NOMO-1 (cell line): ENCODE data around the gene RGL4.

Source experiments
- DNase-seq, 2 experiments: peaks; one replicate each; lab custom pipeline; 2025; ENCODE audit not compliant: unreplicated experiment in 2 of 2; lab: John Stamatoyannopoulos, UW

Gene RGL4

DNA sequence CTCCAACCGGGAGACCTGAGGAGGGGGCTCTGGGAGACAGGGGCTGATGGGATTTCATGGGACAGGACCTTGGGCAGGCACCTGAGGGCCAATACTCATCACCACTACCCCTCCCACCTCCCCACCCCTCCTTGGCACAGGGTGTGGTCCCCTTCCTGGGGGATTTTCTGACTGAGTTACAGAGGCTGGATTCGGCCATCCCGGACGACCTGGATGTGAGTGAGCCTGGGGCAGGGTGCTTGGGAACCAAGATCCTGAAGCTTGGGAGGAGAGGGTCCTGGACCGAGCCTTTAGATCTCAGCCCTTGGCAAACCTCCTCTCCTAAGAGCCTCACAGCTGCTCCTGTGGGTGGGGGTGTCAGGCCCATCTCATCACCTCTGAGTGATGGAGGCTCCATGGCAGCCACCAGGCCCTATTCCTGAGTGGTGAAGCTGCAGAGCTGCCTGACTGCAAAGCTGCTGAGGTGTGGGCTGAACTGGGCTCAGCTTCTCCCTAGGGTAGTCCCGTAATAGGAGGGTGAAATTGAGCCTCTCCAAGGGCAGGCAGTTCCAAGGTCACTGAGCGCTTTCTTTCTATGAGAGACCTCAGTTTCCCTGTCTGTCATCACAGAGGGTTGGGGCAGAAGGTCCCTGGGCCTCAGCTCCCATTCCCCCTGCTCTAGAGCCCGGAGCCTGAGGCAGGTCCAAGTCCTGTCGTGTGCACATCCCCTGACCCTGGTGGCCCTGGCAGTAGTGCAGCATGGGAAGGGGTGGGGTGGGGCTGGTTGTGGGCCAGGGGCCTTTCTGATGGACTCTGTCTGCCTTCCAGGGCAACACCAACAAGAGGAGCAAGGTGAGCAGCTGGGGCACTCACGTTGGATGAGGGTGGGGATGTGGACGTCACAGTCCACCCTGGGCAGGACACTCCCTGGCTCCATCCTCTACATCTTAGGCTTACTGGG, 6.5 kb downstream of the RGL4 start:
- no peak for DNase-seq

DNA sequence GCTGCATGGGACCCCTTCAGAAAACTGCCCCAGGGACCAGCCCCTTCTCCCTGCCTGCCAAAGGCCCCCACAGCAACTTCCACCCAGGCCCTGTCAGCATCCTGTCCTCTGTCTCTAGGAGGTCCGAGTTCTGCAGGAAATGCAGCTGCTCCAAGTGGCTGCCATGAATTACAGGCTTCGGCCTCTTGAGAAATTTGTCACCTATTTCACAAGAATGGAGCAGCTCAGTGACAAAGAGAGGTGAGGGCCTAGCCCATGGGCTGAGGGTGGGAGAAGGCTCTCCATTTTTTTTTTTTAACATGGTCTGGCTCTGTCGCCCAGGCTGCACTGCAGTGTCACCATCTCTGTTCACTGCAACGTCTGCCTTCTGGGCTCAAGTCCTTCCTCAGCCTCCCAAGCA, 7.3 kb downstream of the RGL4 start:
- DNase-seq: peak; percentile 18 to 55

DNA sequence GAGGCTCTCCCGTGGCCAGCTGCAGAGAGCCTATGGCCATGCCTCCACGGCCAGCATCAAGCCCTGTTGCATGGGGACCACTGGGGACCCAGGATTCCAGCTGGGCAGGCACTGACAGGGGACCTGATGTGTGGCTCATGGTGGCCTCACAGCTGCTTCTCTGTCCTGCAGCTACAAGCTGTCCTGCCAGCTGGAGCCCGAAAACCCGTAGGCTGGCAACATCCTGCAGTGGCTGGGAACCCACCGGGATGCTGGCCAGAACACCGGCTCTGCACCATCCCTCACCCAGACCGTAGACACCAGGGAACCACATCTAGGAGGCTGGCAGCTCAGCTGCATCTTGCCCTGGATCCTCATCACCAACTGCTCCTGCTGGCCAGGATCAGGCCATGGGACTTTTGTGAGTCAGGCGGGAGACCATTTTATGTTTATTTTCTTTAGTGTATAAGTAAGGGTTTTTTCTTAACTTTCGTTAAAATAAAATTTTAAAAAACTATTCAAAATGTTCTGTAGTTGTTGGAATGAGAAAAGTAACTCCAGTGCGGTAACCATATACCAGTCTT, 7.9 kb downstream of the RGL4 start:
- DNase-seq: no peak

GRCh38 chr22:23700706-23701105, 9.9 kb downstream of the RGL4 start:
- no peak for DNase-seq

GRCh38 chr22:23704062-23704461, 13.2 kb downstream of the RGL4 start:
- DNase-seq: no peak

DNA sequence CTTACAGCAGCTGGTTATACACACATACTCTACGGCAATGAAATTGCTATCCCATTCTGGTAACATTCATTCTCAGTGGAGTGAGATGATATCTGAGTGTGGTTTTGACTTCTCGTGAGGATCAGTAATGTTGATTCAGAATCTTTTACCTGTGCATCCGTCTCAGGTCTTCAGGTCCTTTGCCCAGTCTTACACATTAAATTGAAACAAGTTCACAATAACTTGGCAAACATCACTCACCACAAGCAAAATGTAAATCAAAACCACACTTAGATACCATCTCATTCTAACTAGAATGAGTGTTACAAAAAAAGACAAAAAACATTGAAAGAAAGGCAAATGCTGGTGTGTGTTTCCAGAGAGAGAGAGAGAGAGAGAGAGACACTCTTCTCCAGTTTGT, 14.0 kb downstream of the RGL4 start:
- no peak for DNase-seq

GRCh38 chr22:23705358-23705757, 14.5 kb downstream of the RGL4 start:
- DNase-seq: no peak

DNA sequence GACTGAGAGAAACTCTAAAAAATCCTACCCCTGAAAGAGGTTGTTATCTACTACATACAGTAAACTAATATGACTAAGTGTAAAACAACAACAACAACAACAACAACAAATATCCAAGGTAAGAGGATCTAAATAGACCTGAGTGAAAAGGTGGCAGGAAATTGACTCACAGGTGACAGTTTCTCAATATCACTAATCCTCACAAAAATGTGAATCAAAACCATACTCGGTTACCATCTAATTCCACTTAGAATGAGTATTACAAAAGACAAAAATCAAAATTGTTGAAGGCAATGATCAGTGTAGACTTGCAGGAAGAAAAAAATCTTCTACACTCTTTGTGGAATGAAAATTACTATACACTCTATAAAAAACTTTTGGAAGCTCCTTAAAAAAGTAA, 17.5 kb downstream of the RGL4 start:
- no peak for DNase-seq

DNA sequence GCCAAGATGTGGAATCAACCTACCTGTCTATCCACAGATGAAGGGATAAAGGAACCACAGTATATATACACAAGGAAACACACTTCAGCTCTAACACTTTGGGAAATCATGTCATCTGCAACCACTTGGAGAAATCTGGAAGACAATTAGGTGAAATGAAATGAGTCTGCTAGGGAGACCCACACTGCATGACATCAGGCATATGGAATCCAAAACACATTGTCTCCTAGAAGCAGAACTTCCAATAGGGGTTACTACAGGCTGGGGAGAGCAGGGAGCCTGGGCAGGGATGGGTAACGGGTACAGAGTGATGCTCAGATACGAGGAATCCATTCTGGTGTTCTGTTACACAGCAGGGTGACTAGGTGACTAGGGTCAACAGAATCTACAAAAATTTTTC, 18.3 kb downstream of the RGL4 start:
- DNase-seq: no peak

DNA sequence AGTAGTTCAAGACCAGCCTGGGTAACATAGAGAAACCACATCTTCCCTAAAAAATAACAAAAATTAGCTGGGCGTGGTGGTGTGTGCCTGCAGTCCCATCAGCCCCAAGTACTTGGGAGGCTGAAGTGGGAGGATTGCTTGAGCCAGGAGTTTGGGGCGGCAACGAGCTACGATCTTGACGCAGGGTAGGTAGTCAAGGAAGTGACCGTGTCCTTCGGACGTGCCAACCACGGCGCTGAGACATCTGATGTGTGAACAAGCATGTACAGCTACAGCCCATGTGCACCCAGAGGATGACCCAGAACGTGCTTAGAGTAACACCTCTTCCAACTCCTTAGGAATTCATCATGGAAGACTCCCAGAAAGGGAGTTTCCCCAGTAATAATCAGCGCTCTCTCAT, 21.4 kb downstream of the RGL4 start:
- no peak for DNase-seq

DNA sequence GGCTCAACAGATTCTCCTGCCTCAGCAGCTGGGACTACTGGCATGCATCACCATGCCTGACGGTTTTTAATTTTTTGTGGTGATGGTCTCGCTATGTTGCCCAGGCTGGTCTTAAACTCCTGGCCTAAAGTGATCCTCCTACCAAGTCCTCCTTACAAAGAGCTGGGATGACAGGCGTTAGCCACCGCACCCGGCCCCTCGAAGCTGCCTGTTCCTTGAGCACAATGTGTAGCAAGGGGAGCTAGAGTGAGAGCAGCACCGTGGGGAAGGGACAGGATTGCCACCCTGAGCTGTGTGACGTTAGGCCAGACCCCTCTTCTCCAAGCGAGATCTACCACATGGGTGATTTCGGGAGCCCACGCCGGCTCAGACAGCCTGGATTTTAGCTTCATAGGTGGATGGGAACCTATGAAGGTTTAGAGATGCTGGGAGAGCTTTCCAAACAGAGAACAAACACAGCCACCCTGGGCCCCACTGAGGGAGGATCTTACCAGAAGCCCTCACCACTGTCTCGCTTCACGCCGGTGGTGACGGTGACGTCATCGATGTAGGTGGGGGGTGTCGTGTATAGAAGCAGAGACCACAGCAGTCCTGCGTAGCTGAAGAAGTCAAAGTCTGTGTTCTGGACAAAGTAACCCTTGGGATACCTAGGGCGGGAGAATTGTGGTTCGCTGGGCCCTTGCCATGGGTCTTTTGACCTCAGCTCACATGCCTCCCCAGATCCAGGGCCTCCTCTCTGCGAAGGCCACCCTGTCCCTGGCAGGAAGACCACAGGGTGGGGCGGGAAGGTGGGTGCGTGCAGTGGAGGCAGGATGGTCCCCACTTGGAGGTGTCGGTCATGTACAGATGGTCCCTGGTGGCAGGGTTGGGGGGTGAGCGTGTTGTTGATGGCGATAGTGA, 23.1 kb downstream of the RGL4 start:
- no peak for DNase-seq

DNA sequence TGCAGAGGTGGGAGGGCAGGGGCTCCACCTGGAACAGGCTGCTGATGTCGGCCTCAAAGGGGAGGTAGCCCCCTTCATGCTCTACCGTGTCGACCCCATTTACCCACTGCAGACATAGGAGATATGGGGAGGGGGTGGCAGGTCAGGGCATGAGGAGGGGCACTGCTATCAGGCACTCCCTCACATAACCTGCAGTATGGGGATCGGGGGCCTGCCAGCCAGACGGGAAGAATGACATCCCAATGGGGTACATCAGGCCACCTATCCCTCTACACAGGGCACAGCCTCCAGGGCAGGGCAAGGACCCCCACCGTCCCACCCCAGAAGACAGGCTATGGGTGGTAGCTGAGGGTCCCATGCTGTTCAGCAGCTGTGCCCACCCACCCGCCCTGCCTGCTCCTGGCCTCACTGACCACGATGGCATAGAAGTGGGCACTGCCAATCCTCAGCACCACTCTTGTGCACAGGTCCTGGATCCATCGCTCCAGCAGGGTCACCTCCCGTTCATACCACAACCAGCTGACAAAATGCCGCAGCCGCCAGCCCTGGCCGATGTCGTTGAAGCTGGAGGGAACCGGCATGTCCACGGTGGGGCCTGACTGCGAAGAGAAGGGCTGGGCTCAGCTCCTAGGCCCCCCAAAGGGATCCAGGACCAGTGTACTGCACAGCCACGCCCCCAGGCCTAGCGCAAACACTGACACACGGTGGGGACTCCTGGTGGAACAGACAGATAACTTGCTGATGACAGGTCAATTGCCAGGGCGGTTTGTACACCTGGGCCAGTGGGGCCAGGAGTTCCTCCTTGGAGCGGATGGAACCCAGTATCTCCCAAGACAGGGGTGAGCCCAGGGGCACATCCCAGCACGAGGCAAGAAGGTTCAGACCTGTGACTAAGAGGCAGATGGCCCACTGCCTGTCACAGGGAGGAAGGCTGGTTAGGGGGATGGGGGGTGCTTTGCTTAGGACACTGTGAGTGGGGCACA, 24.1 kb downstream of the RGL4 start:
- DNase-seq: no peak

GRCh38 chr22:23715806-23716375, 25.1 kb downstream of the RGL4 start:
- DNase-seq: peak in 1 of 2 experiments; percentile 4

DNA sequence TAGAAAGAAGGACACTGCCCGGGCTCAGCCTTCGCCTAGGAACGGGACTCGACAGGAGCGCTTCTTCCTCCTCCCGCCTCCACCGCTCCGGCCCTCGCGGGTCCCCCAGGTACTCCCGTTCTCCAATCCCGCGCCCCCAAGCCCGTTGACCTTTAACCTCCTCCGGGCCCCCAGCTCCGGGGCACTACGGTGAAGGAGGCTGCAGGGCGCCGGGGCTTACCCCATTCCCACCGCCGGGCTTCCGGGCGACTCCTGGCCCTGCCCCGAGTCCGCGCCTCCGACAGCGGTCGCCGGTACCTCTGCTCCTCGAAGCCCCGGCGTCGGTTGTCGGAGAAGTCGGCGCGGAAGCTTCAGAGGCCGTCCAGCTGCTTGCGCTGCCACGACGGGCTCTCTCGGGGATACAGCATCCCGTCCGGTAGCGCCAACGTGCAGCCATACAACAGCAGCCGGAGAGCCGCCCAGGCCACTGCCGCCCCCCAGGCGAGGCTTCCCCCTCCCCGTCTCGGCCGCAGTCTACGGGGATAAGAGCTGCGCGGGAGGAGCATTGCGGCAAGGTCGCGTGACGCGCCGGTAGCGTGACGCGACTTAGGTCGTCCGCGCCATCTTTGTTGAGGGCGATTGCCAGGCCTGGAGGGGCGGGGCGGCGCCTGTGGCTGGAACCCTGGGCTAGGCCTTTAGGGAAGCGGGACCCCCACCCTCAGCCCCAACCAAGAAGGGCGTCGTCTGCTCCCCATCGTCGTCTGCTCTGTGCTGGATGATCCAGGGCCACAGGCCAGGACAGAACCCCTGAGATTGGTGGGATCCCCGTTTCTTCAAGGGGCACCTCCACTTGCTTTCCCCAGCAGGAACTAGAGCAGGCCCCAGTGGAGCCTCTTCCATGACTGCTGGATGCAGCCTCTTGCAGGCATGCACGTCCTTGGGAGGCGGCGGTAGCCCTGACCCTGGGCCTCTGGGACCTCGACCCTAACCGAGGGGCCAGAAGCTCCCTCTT, 26.3 kb downstream of the RGL4 start:
- peak; percentile 71 to 83 for DNase-seq

- no peak for DNase-seq
Observed at GRCh38 chr22:23718371-23719165, 27.8 kb downstream of the RGL4 start.

DNA sequence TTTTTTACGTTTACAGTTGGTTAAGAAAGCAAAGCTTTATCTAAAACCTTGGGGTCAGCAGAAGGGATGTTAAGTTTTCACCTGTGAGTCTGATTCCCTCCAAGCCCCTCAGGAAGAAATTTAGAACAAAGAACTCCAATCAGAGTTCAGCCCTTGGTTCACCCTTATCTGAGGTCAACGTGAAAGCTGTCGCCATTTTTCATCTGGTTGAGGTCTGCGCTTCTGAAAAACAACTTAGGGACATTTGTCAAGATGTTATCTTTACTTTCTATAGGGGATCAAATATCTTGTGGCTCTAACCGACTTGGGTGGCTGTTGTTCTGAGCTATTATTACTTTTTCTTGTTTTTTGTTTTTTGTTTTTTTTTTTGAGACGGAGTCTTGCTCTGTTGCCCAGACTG, 30.0 kb downstream of the RGL4 start:
- DNase-seq: no peak

GRCh38 chr22:23722160-23722559, 31.3 kb downstream of the RGL4 start:
- no peak for DNase-seq

DNA sequence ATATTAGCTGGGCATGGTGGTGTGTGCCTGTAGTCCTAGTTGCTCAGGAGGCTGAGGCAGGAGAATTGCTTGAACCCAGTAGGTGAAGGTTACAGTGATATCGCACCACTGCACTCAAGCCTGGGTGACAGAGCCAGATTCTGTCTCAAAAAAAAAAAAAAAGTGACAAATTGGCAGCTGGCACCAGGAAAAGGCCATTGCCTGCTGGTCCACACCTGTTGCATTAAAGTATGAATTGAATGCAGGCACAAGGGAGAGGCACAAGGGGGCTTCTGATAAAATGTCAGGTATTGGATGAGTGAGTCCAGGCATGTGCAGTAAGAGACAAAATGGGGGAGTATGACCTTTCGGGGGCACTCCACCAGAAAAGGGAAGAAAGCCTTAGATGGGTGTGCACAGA, 31.9 kb downstream of the RGL4 start:
- no peak for DNase-seq
